Fibroblast of skin of abdomen (primary cell): ENCODE data around the gene SLC66A2.

Experiments
- DNase-seq: peaks from one replicate; pipeline ENCODE4 v3.0.0-alpha.2; 2013

Gene SLC66A2

DNA sequence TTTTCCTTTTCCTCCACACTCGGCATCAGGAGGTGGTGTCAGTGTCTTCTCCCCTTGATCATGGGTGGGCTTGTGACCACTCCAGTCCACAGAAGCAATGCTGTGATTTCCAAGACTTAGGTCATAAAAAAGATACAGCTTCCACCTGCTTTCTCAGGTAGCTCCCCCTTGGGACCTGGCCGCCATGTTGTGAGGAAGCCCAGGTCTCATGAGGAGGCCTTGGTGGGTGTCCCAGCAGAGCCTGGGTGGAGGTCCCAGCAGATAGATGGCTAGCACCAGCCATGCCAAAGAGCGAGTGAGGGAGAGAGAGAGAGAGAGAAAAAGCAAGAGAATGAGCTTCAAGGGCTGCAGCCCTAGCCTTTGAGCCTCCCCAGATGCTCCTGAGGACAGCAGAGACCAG, 16.0 kb downstream of the SLC66A2 start:
- DNase-seq, result no peak

DNA sequence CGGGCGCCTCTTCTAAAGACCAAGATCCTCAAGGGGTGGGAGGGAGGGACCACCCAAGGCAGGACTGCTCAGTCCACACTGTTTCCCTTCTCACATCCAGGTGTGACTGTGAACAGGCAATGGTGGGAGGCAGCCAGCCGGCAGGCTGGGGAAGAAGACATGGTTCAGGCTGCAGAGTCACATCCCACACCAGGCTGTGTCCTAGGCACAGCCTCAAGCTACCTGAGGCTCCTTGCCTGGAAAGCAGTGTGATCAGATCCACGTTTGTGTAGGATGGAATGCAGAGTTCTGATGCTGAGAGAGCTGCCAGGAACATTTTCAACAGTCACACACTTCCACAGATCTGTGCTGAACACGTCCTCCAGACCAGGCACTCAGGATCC, 16.4 kb downstream of the SLC66A2 start:
- DNase-seq, result no peak

DNA sequence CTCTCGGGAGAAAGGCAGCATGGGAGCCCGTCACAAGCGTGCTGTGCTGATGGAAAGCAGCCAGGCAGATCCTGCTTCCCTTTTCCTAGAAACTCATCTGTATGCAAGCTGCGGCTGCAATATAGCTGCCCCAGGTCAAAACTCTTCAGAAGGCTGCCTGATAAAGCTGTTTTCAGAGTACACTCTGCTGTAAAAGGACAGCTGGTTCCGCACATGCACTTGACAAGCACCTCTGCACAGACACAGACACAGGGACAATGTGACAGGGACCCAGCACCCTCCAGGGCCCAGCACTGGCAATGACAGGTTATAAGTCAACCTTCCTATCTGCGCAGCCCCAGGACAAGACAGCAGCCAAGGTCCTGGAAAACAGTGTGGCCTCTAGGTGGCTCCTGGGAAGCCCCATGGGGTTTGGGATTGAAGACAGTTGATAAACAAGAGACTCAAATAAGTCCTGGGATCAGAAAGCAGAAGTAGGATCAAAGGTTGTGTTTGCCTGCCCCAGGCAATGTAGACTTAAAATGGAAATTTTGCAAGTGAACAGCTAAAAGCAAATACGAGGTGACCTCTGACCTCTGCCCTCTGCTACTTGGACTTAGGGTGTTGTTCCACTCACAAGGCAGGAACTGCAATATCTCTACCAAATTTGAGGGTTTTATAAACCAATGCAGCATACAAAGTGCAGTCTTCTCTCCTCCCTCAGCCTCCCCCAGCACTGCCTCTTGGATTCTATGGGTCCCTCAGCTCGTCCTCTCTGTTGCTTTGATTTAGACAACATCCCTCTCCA, 16.9 kb downstream of the SLC66A2 start:
- no peak for DNase-seq

DNA sequence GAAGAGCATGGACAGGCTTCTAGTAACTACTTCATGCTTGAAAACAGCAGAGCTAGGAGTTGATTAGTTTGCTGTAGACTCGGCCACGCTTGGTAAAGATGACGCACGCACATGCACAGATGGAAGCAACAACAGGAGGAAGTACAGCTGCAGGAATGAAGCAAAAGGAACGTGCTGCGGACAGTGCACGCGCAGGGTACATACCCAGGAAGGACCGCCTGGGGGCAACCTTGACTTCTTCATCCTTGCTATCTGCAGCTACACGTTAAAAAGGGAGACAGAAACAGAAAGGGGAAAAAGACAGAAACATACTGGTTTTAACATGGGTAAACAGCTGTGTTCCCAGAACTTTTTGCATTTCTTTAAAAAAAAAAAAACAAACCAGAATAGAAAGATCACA, 17.7 kb downstream of the SLC66A2 start:
- DNase-seq, result peak; percentile 79

DNA sequence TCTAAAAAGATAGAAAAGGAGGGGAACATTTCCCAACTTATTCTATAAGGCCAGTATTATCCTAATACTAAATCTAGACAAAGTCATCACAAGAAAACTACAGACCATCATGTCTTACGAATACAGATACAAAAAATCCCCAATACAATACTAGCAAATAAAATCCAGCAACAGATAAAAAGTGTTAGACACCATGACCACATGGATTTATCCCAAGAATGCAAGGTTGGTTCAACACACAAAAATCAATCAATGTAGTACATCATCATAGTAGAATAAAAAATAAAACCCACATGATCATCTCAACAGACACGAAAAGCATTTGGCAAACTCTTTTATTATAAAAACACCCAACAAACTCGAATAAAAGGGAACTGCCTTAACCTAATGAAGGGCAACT, 18.5 kb downstream of the SLC66A2 start:
- no peak for DNase-seq

DNA sequence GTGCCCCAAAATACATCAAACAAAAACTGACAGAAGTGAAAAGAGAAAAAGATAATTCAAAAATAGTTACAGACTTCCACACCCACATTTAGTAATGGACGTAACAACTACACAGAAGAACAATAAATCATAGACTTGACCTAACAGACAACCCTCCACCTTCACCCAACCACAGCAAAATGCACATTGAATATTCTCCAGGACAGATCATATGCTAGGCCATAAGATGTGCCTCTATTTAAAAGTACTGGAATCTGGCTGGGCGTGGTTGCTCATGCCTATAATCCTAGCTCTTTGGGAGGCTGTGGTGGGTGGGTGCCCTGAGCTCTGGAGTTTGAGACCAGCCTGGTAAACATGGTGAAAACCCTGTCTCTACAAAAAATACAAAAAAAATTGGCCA, 20.0 kb downstream of the SLC66A2 start:
- no peak for DNase-seq

DNA sequence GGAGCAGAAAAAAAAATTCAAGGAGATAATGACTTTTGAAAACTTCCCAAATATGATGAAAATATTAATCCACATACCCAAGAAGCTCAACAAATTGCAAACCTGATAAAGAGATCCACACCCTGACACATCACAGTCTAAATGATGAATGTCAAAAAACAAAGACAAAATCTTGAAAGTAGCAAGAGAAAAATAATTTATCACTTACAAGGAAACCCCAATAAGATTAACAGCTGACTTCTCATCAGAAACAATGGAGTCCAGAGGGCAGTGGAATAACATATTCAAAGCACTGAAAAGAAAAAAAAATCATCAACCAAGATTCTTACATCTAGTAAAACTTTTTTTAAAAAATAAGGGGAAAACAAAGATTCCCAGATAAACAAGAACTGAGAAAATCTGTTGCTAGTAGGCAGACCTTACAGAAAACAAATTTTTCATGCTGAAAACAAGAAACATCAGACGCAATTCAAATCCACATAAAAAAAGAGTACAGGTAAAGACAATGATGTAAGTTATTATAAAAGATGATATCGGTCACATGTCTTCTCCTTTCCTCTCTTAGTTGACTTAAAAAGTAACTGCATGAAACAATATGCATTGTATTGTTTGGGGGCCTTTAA, 21.3 kb downstream of the SLC66A2 start:
- no peak for DNase-seq

DNA sequence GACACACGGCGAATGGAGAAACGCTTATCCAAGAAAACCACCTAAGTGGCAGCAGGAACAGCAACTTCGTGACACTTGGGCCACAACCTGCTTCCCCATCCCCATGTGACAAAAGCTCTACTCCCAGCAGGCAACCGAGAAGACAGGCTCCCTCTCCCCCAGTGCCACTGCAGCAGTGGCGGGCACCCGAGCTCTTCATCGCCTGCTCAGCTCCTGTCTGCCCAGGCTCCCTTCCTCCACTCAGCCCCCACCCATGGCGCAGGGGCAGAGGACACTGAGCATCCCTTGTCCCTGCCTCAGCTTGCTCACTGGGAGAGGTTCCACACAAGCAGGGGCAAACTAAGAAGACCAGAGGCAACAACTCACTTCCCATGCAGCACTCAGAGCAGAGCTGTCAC, 22.9 kb downstream of the SLC66A2 start:
- DNase-seq, result no peak

DNA sequence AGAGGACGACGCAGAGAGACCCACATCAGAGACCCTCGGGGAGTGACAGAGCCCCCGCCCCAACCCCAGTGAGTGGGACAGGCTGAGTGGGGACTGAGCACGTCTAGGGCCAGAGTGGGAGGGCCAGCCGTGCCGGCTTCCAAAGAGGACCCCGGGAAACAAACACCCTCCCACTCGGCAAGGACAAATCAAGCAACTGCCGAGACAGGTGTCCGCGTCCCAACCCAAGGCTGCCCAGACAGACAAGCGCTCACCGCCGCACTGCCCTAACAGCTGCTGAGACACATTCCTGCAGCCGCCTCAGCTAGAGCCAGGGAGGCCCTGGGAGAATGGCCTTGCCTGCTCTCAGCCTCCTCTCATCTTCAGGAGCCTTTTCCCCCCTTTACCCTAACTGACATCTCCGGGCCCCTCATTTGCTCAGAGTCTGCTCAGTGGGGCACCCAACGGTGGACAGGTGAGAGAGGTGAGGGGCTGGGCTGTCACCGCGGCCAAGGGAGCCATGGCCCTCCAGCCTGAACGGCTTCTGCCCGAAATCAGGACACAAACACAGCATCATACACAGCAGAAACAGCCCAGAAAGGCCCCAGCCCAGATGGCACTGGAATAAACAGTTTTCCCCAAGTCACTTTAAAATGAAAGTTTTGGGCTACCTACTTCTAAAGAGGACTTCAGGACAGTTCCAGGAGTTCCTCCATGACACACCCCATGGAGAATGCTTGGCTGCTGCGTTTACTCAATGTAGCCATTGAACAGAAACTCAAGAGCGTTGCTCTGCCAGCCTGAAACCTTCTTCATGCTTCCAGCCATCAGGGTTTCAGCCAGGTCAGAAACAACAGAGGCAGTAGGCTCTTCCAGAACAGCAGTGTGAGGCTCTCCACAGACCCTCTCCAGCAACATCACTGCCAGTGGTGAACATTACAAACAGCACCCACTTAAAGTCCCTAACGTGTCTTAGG, 23.6 kb downstream of the SLC66A2 start:
- no peak for DNase-seq

DNA sequence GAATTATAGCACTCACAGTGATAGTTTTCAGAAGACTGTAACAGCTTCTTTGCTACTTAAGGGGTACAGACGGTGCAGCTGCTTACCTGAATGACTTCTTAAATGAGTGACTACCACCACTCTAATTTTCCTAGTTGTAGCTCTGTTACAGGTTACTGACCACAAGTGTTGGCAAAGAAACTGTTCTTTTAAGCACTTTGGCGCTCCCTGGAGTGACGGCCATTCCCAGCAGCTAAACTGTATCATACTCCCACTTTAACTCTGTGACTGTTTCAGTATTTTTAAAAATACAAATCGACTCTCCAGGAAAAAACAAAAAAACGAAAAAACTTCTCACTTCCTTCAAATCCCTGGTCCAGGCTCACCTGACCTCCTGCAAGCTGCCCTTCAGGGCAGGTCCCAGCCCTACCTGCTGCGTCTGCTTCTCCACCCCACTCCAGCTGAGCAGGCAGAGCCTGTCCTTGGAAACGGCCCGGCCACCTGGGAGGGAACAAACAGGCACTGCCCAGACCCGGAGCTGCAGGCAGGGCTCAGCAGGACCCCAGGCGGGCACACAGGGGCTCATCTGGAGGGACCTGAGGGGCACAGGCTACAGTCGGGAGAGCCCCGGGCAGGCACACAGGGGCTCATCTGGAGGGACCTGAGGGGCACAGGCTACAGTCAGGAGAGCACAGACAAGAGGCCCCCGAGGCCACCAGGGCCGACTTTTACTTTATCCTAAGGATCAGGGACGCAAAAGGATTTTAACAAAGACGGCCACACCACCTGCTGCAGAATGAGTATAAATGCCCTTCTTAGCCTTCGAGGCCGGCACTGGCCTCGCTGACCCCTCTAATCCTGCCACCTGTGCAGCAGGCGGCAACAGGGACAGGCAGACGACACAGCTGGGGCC, 24.5 kb downstream of the SLC66A2 start:
- no peak for DNase-seq

DNA sequence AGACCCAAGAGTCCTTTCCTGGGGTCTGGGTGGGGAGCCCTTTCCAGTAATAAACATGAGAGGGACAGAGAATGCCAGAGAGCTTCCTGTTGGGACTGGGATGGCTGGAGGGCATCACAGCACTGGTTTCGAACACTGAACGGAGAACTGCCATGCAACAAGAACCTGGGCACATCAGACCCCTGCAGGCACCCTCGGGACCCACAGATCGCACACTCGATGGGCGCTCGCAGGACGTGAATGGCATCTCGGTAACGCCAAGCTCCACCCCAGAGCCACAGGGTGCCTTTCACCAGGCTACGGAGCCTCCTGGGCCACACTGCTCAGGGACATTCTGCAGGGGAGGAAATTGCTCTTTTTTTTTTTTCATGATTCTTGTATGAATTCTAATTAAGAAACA, 25.1 kb downstream of the SLC66A2 start:
- no peak for DNase-seq

DNA sequence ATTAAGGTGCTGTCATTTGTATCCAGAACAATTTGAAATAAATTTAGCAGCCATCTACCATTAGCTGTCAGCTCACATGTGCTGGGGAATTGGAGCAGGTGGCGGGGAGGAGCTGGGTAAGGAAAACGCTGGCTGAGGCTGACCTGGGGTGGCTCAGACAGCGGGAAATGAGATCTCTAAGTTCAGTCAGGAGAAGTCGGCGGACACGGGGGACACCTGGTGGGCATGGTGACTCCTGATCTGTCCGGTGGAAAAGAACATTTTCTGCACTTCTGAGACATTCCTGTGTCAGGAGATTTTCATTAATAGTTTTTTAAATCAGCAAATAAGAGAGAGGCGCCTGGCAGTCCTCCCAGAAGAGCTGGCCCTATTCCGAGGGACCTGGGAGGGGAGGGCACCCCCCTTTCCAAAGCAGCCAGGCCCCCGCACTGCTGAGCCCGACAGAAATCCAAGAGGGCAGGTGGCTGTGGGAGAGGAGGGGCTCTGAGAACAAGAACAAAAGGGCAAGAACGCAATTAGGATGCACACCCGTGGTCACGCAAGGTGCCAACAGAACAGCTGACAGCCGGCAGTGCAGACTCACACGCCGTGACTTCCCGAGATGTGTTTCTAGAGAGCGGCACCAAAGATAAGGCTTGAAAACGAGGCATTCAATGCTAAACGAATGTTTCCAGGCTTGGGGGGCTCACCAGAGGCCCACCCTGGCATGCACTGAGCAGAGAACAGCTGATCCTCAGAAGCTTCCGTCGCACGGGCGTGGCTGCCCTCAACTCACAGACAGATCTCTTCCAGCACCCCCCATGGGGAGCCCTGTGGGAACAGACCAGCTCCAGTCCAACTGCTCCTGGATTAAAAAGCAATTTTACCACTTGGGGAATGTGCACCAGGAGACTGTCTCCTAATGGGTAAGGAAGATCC, 26.4 kb downstream of the SLC66A2 start:
- DNase-seq, result no peak

DNA sequence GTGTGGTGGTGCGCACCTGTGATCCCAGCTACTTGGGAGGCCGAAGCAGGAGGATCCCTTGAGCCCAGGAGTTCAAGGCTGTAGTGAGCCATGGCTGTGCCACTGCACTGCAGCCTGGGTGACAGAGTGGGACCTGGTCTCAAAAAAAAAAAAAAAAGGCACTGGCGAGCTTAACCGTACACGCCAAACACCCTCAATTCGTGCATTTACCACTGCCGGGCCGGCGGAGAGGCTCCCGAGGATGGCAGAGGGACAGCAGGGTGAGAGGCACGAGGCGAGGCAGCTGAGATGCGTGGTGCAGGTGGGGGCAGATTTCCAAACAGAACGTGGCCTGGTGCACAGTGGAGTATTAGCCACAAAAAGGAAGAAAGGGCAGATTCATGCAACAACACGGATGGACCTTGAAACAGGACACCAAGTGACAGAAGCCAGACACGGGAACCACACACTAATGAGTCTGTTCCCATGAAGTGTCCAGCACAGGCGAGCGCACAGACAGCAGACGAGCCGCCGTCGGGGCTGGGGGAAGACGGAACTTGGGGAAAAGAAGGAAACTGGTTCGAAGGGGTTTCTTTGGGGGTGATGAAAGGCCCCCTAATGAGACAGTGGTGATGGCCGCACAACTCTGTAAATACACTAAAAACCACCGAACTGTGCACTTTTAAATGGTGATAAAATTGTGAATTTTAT, 27.4 kb downstream of the SLC66A2 start:
- DNase-seq, result no peak

DNA sequence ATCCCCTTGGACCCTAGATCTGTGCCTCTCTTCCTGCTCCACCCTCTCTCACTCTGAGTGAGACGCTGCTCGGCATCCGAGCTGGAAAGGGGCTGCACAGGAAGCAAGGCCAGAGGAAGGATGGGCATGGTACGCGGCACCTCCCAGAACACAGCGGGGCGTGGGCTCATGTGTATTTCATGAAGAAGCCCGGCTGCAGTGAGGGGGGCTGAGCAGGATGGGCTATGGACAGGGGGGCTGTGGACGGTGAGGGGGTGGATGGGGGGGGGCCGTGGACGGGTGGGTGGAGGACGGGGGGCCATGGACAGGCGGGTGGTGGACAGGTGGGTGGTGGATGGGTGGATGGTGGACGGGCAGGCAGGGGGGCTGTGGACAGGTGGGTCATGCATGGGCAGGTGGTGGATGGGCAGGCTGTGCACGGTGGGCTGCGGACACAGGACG, 28.5 kb downstream of the SLC66A2 start:
- DNase-seq, result no peak

DNA sequence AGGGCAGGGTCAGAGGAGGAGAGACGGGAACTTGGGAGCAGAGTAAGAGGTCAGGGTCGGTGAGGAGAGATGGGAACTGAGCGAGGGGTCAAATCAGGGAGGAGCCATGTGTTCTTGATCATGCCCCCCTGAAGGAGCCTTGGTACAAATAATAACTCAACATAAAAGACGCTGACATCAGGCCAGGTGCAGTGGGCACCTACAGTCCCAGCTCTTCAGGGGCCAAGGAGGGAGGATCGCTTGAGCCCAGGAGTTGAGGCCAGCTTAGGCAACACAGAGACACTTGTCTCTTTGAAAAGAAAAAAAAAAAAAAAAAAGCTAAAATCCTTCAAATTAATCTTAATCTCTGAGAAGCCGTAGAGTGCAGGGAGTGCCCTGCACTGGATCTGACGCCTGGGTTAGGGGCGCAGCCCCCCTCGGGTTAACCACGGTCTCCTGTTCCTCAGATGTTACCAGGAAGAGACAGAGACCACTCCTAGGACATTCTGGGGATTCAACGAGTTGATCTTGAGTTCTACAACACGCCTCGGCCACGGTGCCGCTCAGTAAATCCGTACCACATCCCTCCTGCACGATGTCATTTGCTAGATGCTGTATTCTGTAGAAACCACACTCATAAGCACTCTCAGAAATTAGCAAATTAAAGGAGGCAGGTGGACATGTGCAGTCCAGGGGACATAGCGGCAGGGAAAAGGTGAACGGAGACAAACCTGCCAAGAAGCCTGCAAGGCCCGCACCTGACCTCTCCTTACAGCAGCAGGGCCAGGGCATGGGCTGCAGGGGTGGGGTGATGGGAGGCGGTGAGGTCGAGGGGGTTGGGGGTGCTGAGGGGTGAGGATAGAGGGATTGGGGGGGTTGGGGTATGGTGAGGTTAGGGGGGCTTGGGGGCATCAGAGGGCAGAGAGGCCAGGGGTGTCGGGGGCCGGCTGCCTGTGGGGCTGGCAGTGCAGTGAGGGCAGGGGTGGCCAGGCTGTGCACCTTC, 29.2 kb downstream of the SLC66A2 start:
- no peak for DNase-seq

DNA sequence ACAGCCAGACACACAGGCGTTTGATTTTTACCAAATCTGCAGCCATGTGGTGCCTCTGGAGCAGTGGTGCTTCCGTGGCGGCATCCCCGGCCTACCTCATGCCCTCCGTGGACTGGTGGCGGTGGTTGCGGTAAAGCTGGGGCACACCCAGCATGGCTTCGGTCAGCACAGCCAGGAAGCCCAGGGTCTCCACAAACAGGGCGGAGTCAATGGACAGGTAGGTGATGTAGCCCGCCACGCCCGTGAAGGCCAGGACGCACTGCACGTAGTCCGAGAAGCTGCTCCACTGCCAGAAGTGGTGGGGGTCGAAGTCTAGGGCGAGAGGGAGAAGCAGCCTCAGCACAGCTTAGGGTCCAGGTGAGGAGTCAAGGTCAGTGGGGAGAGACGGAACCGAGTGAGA, 32.4 kb downstream of the SLC66A2 start:
- no peak for DNase-seq

DNA sequence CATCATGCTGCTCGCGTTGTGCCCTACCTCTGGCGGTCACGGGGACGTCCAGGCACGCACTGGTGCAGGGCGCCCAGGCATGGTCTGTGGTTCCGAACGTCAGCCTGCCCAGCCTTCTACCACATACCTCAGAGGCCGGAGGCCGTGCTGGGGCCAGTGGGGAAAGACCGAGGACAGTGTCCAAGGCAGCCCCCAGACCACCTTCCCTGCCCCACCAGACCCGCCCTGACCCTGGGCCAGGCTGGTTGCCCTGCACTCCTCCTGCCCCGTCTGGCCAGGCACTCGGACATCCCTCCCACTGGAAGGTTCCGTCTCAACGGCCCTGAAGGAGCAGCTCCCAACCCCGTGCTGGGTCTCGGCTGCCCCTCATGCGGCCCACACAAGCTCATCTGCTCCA, 32.8 kb downstream of the SLC66A2 start:
- DNase-seq, result no peak

DNA sequence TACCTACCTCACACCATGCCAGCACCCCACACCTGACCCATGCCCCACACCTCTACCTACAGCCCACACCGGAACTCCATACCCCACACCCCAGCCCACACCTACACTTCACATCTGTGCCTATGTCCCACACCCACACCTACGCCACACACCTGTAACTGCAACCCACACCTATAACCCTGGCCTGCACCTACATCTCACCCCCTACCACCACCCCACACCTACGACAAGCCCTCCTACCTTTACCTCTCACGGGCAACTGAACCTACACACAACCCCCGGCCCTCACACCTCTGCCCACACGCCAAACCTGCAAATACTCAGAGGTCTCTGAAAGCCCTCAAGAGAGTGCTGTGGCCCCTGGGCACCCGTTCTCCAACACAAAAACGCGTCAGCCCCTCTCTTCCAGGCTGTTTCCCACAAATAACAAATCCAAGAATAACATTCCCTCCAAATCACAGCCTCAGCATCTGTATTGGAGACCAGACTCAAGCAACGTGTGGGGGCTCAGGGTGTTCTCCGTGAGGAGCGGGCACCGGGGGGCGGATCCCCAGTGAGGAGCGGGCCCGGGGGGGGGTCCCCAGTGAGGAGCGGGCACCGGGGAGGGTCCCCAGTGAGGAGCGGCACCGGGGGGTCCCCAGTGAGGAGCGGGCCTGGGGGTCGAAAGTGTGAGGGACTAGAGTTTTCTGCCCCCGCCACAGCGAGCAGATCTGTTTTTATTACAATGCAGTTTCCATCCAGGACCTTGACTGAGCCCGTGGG, 33.4 kb downstream of the SLC66A2 start:
- DNase-seq, result no peak
